OCI-M1 (cell line): ENCODE measurements around the gene LGALS4.
"Not testable (repeated sequence)": the region's sequence is repeated elsewhere in the genome, so short reads cannot be mapped to it uniquely, and the experiment has no call there.

Experiments used
- DNase-seq: peaks from one replicate; lab custom pipeline; 2025; lab: John Stamatoyannopoulos, UW

Gene LGALS4, protein sequence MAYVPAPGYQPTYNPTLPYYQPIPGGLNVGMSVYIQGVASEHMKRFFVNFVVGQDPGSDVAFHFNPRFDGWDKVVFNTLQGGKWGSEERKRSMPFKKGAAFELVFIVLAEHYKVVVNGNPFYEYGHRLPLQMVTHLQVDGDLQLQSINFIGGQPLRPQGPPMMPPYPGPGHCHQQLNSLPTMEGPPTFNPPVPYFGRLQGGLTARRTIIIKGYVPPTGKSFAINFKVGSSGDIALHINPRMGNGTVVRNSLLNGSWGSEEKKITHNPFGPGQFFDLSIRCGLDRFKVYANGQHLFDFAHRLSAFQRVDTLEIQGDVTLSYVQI

DNA sequence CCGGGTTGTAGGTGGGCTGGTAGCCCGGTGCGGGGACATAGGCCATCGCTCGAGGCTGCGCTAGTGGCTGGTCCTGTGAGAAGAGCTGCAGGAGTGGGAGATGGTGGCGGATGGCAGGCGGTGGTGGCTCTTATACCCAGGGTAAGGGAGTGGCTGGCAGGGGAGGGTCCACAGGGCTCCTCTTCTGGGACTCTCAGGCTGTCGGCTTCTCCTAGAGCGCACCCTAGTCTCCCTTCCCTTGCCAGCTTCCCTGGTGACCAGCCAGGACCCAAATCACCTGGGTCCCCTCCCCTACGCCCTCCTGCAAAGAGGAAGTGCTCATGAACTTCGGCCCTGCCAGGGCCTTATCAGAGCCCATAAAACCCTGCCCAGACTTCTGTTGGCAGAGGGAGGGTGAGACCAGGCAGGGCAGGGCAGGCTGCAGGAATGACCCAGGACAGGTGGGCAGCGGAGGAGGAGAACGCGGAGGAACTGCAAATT is at the start of gene LGALS4:
Gene LGALS4 (minus strand): TSS at position 105 of the 480 bp plus-strand sequence. CDS start 59 bp downstream, at position 46.
- DNase-seq: no peak

DNA sequence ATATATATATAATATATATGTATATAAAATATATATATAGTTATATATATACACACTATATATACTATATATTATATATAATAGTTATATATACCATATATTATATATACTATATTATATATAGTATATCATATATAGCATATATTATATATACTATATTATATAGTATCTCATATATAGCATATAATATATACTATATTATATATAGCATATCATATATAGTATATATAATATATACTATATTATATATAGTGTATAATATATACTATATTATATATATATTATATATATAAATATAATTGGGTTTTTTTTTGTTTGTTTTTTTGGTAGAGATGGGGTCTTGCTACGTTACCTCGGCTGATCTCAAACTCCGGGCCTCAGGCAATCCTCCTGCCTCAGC is 48.6 kb upstream of the LGALS4 start:
- DNase-seq: no peak

DNA sequence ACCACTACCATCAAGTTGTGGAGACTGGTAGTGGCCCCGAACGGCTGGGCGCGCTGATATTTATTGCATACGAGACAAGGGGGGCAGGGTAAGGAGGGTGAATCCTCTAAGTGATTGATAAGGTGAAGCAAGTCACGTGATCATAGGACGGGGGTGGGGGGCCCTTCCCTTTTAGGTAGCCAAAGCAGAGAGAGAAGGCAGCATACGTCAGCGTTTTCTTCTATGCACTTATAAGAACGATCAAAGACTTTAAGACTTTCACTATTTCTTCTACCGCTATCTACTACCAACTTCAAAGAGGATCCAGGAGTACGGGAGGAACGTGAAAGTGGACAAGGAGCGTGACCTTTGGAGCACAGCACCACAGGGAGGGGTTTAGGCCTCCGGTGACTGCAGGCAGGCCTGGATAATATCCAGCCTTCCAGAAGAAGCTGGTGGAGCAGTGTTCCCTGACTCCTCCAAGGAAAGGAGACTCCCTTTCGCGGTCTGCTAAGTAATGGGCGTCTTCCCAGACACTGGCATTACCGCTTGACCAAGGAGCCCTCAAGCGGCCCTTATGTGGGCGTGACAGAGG is 47.0 kb upstream of the LGALS4 start:
- DNase-seq: not testable (repeated sequence)

DNA sequence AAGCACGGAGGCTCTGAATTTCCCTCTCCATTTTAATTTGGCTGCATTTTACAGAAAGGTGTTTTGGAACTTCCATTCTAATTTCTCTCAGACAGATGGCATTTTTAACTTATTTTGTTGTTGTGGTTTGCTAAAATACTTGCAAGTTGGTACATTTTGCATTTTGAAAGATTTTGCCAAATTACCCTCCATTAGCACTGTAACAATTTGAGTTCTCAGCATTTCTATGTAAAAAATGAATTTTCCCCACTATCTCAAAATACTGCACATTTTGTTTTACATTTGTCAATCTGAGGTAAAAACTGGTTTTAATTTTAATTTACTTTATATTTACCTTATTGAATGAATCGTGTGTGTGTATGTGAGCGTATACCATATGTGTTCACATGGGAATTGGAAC is 44.1 kb upstream of the LGALS4 start:
- no peak for DNase-seq

DNA sequence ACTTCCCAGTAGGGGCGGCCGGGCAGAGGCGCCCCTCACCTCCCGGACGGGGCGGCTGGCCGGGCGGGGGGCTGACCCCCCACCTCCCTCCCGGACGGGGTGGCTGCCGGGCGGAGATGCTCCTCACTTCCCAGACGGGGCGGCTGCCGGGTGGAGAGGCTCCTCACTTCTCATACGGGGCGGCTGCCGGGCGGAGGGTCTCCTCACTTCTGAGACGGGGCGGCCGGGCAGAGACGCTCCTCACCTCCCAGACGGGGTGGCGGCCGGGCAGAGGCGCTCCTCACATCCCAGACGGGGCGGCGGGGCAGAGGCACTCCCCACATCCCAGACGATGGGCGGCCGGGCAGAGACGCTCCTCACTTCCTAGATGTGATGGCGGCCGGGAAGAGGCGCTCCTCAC is 43.0 kb upstream of the LGALS4 start:
- not testable (repeated sequence) for DNase-seq

DNA sequence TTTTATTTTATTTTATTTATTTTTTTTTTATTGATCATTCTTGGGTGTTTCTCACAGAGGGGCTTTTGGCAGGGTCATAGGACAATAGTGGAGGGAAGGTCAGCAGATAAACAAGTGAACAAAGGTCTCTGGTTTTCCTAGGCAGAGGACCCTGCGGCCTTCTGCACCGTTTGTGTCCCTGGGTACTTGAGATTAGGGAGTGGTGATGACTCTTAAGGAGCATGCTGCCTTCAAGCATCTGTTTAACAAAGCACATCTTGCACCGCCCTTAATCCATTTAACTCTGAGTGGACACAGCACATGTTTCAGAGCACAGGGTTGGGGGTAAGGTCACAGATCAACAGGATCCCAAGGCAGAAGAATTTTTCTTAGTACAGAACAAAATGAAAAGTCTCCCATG is 42.2 kb upstream of the LGALS4 start:
- DNase-seq: not testable (repeated sequence)

DNA sequence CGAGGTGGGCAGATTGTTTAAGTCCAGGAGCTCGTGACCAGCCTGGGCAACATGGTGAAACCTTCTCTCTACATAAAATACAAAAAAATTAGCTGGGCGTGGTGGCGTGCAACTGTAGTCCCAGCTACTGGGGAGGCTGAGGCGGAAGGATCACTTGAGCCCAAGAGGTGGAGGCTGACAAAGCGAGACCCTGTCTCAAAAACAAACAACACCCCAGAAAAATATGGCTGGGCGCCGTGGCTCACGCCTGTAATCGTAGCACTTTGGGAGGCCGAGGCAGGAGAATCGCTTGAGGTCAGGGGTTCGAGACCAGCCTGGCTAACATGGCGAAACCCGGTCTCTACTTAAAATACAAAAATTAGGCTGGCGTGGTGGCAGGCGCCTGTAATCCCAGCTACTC is 40.5 kb upstream of the LGALS4 start:
- no peak for DNase-seq

DNA sequence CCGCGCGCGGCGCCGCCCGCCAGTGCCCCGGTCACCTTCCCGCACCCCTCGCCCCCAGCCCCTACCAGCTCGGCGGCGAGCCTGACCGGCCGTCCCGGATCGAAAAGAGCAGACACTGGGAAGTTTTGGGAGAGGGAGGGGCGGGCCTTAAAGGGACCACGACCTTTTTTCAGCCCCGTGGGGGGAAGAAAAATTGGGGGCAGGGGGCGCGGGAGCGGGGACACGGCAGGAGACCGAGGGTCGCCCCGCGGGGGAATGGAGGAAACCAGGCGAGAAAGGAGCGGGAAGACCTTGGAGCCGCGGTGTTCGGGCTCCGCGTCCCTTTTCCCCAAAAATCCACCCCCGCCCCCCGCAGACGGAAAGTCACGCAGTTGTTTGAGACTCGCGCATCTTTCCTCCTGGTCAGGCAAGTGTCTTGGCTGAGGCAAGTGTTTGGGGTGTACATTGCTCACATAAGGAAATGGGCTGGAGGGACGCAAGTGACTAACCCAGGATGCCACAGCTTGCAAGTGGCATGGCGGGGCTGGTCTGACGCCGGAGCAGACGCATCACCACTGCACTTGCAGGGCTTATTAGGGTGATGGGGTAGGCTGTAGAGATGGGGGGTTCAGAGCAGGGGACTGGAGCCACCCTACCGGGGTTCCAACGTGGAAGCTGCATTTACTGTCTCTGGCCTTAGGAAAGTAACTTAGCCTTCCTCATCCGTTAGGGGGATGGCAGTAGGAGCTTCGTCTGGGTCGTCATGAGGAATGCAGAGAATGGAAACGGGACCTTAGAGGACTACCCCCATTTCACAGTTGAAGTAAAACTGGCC is 39.7 kb upstream of the LGALS4 start:
- peak; percentile 81 for DNase-seq

DNA sequence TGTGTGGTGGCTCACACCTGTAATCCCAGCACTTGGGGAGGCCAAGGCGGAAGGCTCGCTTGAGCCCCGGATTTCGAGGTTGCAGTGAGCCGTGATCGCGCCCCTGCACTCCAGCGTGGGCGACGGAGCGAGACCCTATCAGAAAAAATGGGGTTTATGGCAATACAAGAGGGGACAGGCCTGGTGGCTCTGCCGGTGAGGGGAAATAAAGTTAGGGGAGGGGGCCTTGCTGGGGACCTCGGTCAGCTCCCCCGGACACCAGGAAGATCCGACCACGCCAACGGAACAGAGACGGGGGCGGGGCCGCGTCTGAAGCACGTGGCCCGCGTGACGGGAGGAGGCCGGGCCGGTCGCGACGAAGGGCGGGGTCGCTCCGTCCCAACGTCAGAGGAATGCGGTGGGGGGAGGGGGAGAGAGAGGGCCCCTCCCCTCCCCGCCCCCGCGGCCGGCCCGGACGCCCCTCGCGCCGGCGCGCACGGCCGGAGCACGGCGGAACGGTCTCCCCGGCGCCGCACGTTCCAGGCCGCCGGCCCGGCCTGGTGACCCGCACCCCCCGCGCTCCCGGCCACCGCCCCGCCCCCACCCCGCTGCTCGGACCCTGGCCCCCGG is 39.0 kb upstream of the LGALS4 start:
- peak; percentile 97 for DNase-seq

DNA sequence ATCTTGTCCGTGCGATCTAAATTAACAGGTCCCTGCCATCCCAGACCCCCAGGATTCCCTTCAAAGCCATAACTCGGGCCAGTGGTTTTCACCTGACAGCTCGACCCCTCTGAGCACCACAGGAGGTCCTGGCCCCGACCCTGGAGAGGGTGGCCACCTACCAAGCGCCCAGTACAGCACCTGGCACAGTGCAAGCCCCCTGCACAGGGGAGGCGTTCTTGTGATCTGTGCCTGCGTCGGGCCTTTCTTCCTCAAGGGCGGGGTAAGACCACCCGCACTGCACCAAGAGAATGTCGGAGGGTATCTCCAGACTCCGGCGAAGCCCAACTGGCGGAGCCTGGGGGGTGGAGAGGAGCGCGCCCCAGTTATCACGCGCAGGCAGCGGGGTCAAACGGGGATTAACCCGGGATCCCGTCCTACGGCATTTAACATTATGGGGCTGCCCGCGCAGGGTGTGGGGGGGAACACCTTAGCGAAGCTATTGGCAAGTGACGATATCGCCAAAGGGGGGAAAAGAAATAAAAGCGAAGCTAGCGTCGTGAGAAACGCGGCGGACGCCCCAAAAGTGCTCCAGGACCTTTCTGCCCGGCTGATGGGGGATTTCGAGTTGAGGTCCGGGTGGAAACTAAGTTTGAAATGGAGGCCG is 38.4 kb upstream of the LGALS4 start:
- DNase-seq: no peak

DNA sequence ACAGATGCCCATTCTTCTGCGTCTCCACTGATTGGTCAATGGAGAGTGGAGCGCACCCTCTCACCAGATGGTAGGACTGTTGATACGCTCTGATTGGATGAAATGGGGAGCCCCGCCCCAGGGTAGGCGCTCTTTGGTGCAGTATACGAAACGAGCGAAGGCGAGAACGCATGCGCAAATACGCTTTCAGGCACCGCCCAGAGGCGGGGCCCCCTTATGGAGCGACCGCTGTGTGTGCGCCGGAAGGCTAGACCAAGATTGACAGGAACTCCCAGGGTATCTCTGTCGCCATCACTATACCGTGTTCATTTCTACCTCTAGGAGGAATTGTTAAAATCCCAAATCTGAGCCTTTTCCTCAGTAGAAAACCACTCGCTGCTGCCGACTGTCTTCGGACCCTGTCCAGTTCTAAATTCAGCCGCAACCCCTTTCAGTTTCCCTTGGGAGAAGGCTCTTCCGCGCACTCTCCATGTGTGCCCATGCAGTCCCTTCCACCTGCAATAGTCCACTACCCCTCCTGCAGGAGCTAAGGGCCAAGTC is 37.8 kb upstream of the LGALS4 start:
- DNase-seq: no peak

DNA sequence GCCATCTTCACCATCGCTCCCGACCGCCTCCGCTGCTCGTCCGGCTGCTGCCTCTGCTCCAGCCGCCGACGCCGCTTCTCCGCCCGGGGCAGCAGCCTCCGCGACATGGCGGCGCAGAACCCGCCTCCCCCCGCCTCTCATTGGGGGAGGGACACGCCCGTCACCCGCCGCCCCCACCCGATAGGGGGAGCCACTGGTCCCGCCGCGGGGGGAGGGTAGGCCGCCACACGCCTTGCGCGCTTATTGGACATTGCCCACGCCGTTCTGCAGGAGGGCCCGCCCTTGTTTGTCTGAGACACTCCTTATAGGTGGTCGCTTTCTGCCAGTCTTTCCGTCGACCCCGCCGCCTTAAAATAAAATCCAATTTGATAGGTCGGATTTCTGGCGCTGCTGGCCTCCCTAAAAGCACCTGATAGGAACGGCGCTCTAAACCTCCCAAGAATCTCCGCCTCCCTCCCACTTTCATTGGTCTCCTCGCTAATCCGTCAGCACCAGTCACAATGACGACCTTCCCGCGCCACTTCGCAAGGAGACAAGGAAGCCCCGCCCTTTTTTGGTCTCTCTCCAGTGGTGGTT is 37.2 kb upstream of the LGALS4 start, which contains the start of gene HNRNPL:
Gene HNRNPL (minus strand): TSS at position 127 of the 576 bp plus-strand sequence. CDS start 20 bp downstream, at position 107.
- DNase-seq: peak; percentile 100

DNA sequence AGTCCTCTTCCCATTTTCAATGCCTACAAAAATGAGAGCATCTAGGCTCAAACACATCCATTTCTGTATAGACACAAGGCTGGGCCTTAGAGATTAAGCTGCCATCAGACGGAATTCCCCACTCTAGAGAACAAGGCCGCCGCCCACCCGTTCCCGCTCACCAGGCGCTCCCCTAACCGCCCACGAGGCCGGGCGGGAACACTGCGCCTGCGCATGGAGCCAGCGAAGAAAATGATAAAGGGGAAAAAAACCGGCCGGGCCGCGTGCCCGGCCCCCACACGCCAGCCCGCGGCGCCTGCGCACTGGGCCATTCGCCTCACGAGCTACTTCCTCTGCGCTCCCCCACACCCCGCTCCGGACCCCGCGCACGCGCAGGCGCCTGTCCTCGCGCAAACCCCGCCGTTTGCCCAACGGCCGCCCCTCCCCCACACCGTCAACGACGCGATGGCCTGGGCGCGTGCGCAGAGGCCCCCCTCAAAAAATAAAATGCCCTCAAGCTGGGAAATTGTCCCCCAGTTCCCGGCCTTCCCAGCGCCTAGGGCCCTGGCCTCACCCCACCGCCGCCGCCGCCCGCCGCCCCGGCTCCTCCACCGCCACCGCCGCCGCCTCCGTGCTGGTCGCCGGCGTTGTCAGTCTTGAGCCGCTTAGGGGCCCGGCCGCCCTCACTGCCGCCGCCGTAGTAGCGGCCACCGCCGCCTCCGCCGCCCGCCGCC is 36.6 kb upstream of the LGALS4 start:
- DNase-seq: peak; percentile 99

DNA sequence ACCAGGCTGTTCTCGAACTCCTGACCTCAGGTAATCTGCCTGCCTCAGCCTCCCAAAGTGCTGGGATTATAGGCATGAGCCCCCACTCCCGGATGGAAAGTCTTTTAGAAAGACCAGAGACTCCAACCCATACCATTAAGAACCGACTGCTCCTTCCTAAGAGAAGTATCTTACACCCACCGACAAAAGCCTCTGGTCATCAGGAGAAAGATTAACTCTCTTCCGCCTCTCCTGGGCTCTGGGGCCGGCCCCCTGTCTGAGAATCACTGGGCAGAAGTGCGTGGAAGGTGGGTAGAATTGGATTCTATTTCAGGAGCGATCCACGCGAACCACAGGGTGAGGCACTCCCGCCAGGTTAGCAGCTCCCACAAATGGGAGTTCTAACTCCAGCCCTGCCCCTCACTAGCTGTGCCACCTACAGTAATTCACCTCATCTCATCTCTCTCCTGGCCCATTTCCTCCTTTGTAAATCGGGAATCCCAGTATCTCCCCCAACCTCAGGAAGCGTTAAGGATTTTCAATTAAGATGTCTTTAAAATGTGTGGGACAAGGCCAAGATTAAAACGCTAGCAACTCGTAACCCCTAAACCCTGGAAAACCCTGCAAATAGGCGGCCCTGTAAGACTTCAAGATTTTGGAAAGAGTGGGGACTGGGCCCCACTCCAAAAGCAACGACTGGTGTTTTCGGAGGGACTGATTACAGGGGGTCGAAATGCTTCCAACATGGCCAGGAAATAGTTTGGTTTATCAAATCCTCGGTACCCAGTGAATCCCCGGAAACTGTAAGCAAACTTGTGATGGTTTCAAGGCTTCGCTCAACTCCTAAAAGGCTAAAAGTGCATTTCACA is 35.8 kb upstream of the LGALS4 start:
- DNase-seq: peak; percentile 53

DNA sequence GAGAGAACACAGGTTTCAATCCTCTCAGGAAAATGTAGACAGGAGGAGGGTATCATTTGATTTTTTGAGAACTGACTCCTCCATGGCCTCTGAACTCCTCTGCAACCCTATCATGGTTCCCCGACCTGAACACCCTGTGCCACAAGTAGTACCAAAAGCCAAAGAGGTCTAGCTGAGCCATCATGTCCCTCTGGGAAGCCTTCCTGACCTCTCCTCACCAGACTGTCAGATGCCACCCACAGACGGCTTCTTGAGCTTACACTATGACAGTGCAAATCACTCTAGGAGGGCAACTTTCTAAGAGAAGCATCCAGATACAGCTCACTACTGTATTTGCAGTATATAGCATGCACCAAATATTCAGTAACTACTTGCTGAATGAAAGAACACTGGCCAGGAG is 33.4 kb upstream of the LGALS4 start:
- DNase-seq: no peak

DNA sequence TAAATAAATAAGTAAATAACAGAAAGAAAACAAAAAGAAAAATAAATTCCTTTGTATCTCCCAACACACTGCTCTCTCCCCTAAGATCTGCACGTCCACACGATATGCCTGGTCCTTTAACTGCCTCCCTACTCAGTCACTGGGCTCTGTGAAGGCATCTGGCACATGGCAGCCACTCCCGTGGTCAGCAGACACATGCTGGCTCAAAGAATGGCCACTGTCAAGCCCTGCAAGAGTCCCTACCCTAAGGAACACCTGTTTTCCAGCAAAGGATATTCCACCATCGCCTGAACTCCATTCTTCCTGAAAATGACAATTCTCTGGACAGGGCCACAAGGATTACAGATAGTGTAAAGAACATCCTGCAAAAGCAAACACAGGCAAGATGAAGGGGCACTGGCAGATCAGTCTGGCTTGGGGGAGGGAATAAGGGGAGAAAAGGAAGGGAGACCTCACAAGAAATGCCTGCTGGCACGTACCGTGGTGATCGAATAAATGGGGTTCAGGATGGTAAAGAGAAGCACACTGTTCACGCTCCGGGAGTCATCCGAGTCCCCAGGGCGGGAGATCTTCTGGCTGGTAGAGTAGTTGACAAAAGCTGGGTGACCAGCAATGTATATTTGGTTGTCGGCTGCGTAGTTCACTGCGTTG is 32.8 kb upstream of the LGALS4 start:
- DNase-seq: no peak

DNA sequence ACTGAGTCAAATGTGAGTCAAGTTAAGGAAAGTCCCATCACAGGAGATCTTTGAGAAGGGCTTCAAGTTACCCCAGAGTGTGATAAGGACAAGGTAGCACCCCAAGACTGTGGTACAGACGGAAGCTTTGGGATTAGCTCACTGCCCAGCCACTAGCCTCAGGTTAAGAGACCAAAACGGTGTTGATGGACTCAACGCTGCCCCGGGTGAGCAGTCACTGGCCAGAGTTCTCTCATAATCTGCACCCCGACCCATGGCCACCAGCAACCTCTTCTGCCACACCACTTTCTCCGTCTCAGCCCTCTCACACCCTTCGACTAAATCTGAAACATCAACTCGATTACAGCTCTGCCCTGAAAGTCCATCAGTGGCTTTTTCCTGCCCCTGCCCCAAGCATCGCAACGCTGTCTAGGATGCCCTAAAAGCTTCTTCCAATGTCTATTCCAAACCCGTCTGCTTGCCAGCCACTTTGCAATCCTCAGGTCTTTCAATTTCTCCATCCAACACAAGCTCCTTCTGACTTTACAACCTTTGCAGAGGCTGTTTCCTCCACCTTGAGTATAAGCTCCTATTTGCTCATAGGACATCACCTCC is 31.4 kb upstream of the LGALS4 start:
- DNase-seq: no peak

DNA sequence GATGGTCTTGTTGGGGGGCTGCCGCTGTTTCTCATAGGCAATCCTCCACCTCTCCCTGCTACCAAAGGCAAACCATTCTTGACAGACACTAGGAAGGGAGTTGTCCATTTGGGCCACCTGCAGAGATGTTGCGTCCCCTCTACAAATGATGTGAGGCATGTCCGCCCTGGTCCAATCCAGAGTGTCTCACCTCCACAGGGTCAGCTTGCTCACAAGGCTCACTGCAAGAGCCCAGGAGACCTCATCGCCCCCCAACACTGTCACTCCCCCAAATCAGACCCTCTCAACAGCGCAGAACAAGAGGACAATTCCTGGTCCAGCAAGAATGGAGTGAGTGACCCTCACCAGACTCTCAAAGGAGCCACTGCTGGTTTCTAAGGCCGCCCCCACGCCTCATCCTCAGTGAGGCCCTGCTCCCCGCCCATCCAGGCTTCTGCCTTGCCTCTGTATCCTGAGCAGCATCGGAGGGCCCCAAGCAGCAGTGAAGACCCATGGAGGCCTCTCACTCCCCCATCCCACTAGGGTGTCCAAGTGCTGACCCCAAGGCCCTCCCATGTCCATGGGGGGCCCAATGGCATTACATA is 30.5 kb upstream of the LGALS4 start:
- no peak for DNase-seq
